ENCODE measurements around the gene FCN2.

The FCN2 gene

DNA sequence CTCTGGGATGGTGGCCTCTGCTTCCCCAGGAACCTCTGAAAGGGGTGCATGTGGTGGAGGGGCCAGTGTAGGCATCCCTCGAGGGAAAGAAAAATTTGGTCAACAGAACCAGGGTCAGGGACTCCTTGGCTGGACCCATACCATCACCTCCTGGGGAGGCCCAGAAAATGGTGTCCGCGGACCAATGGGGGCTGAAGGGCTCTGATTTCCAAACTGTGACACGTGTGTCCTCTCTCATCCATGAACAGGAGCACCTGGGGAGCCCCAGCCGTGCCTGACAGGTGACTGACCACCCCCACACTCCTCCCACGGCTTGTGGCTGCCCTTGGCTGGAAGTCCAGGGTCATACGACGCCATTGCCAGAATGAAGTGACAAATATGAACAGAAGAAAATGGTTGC, 3.9 kb downstream of the FCN2 start:
- Histone ChIP-seq H3K9me3 (ENCODE audit: severe bottlenecking) (no peaks in the 10 kb centered on the region), H3K27me3 (ENCODE audit: insufficient read depth, poor library complexity, severe bottlenecking) (peaks cover 8% of the 10 kb centered on the region), H3K27ac (ENCODE audit: poor library complexity, severe bottlenecking) (no peak overlapping the region), H3K4me1 (ENCODE audit: insufficient read depth, poor library complexity, severe bottlenecking) (no peaks in the 10 kb centered on the region), H3K36me3 (ENCODE audit: low read depth) (no peaks in the 10 kb centered on the region), H3K4me3 (ENCODE audit: severe bottlenecking) (no peak overlapping the region)
- DNase-seq (ENCODE audit: low spot score) (no peak), ATAC-seq (ENCODE audit: low read depth) (no peak)
- TF ChIP-seq, protein P1, sequence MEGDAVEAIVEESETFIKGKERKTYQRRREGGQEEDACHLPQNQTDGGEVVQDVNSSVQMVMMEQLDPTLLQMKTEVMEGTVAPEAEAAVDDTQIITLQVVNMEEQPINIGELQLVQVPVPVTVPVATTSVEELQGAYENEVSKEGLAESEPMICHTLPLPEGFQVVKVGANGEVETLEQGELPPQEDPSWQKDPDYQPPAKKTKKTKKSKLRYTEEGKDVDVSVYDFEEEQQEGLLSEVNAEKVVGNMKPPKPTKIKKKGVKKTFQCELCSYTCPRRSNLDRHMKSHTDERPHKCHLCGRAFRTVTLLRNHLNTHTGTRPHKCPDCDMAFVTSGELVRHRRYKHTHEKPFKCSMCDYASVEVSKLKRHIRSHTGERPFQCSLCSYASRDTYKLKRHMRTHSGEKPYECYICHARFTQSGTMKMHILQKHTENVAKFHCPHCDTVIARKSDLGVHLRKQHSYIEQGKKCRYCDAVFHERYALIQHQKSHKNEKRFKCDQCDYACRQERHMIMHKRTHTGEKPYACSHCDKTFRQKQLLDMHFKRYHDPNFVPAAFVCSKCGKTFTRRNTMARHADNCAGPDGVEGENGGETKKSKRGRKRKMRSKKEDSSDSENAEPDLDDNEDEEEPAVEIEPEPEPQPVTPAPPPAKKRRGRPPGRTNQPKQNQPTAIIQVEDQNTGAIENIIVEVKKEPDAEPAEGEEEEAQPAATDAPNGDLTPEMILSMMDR (IDR thresholded peaks at IDR 0.05; ENCODE audit: poor library complexity, severe bottlenecking): no peak

DNA sequence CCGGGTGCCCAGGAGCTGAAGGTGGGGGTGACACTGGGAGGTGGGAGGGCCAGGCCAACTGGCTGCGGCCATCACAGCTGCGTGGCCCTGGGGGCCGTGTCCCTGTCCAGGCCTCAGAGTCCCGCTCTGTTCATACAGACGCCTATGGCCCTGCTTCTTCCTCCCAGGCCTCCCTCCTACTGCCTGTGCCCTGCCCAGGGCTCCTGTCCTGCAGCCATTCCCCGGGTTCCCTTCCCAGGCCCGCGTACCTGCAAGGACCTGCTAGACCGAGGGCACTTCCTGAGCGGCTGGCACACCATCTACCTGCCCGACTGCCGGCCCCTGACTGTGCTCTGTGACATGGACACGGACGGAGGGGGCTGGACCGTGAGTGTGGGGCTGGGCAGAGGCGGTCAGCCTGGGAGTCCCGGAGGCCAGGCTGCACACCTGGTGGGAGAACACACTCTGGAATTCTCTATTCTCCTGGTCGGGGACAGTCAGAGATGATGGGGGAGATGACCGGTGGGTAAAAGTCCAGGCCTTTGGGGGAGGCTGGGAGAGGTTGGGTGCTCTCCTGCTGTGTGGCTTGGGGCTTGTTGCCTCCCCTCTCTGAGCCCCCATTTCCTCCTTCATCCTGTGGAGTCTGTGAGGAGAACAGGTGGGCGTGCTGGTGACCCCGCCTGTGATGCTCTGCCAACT, 4.5 kb downstream of the FCN2 start:
- TF ChIP-seq, protein P1 (IDR thresholded peaks at IDR 0.05; ENCODE audit: poor library complexity, severe bottlenecking): no peak
- peaks cover 4% of the 10 kb centered on the region for H3K27me3 ChIP-seq (ENCODE audit: insufficient read depth, poor library complexity, severe bottlenecking)
- H3K4me1 ChIP-seq (ENCODE audit: insufficient read depth, poor library complexity, severe bottlenecking): no peaks in the 10 kb centered on the region
- no peaks in the 10 kb centered on the region for H3K9me3 ChIP-seq (ENCODE audit: severe bottlenecking)
- H3K4me3 ChIP-seq (ENCODE audit: severe bottlenecking): no peak overlapping the region
- DNase-seq (ENCODE audit: low spot score) (no peak), ATAC-seq (ENCODE audit: low read depth) (no peak)
- H3K27ac ChIP-seq (ENCODE audit: poor library complexity, severe bottlenecking): no peak overlapping the region
- H3K36me3 ChIP-seq (ENCODE audit: low read depth): no peaks in the 10 kb centered on the region

GRCh38 chr9:134885679-134886412, 5.2 kb downstream of the FCN2 start:
- Histone ChIP-seq H3K9me3 (ENCODE audit: severe bottlenecking) (no peaks in the 10 kb centered on the region), H3K36me3 (ENCODE audit: low read depth) (no peaks in the 10 kb centered on the region), H3K27ac (ENCODE audit: poor library complexity, severe bottlenecking) (no peak overlapping the region), H3K27me3 (ENCODE audit: insufficient read depth, poor library complexity, severe bottlenecking) (no peaks in the 10 kb centered on the region), H3K4me3 (ENCODE audit: severe bottlenecking) (no peak overlapping the region), H3K4me1 (ENCODE audit: insufficient read depth, poor library complexity, severe bottlenecking) (no peaks in the 10 kb centered on the region)
- no peak for ATAC-seq (ENCODE audit: low read depth)
- TF ChIP-seq, protein P1 (IDR thresholded peaks at IDR 0.05; ENCODE audit: poor library complexity, severe bottlenecking): no peak
- DNase-seq (ENCODE audit: low spot score): no peak

DNA sequence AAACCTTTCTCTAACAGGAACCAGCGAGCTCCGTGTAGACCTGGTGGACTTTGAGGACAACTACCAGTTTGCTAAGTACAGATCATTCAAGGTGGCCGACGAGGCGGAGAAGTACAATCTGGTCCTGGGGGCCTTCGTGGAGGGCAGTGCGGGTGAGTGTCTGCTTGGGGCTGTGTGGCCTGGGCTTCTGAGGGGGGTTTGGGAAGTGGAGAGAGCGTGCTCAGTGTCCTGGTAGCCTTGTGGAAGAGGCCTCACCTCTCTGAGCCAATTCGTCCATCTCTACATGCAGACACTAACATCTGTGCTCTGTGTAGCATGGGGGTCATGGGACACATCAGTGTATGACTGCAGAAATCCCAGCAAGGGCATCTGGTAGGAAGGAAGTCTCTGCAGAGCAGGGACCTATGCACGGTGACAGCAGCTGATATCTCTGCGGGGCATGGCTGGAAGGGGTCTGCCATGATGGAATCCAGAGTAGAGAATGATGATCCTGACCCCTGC, 5.9 kb downstream of the FCN2 start:
- H3K4me1 ChIP-seq (ENCODE audit: insufficient read depth, poor library complexity, severe bottlenecking): no peaks in the 10 kb centered on the region
- no peaks in the 10 kb centered on the region for H3K27me3 ChIP-seq (ENCODE audit: insufficient read depth, poor library complexity, severe bottlenecking)
- no peaks in the 10 kb centered on the region for H3K9me3 ChIP-seq (ENCODE audit: severe bottlenecking)
- H3K36me3 ChIP-seq (ENCODE audit: low read depth): no peaks in the 10 kb centered on the region
- no peak overlapping the region for H3K27ac ChIP-seq (ENCODE audit: poor library complexity, severe bottlenecking)
- TF ChIP-seq, protein P1 (IDR thresholded peaks at IDR 0.05; ENCODE audit: poor library complexity, severe bottlenecking): no peak
- no peak for ATAC-seq (ENCODE audit: low read depth)
- no peak overlapping the region for H3K4me3 ChIP-seq (ENCODE audit: severe bottlenecking)
- no peak for DNase-seq (ENCODE audit: low spot score)

- Histone ChIP-seq H3K27me3 (ENCODE audit: insufficient read depth, poor library complexity, severe bottlenecking) (no peaks in the 10 kb centered on the region), H3K9me3 (ENCODE audit: severe bottlenecking) (no peaks in the 10 kb centered on the region), H3K4me1 (ENCODE audit: insufficient read depth, poor library complexity, severe bottlenecking) (no peaks in the 10 kb centered on the region), H3K27ac (ENCODE audit: poor library complexity, severe bottlenecking) (no peak overlapping the region), H3K4me3 (ENCODE audit: severe bottlenecking) (no peak overlapping the region), H3K36me3 (ENCODE audit: low read depth) (no peaks in the 10 kb centered on the region)
- ATAC-seq (ENCODE audit: low read depth) (no peak), DNase-seq (ENCODE audit: low spot score) (no peak)
- TF ChIP-seq, protein P1 (IDR thresholded peaks at IDR 0.05; ENCODE audit: poor library complexity, severe bottlenecking): no peak
These were observed 6.6 kb downstream of the FCN2 start for GRCh38 chr9:134887219-134887618.

All from RWPE2 (cell line).